Mammary epithelial cell (primary cell): ENCODE results near the gene HSPA1B.

Experiments used
- EZH2 ChIP-seq: IDR thresholded peaks from 2 replicates; pipeline ENCODE4 v1.6.1; 2012; ENCODE audit warnings: low read length, inconsistent platforms, borderline replicate concordance
- TF ChIP-seq, protein P1 (sequence below), 2 donors: IDR thresholded peaks in 1 of 2; conservative IDR thresholded peaks in 1 of 2; 2 replicates each; pipeline ENCODE4 v1.5.1; 2011 to 2012; ENCODE audit warnings: inconsistent platforms in 2 of 2, low read length in 2 of 2, mild to moderate bottlenecking in 2 of 2, control low read depth in 1 of 2, low read depth in 1 of 2; ENCODE audit not compliant: insufficient read depth in 1 of 2; ENCODE audit errors: extremely low read depth in 1 of 2

DNA sequence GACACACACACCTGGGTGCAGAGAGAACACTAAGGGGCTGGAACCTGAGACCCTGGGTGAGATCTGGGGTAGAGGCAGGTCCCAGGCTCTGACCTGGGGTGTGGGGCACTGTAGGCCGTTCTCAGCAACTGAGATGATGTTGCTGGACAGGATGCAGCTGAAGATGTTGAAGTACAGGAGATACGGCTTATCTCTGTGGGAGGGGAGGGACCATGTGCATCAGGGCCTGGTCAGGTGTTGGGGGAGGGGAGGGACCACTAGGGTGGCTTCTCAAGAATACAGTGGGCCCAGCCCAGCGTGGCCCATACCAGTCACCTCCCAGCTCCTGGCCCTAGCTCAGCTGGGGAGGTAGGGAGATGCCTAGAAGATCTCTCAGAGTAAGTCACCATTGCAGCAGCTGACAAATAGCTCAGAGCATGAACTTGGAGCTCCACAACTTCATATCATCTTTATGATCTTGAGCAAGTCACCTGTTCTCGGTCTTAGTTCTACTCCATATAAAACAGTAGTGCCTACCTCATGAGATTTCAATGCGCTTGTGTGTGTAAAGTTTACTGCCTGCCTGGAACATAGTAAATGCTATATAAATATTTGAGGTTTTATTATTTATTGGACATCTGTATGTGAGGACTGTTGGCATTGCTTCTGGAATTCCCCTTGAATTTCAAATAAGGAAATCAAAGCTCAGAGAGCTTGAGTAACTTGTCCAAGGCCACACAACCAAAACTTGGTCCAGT, 47.5 kb downstream of the HSPA1B start:
- TF ChIP-seq, protein P1, sequence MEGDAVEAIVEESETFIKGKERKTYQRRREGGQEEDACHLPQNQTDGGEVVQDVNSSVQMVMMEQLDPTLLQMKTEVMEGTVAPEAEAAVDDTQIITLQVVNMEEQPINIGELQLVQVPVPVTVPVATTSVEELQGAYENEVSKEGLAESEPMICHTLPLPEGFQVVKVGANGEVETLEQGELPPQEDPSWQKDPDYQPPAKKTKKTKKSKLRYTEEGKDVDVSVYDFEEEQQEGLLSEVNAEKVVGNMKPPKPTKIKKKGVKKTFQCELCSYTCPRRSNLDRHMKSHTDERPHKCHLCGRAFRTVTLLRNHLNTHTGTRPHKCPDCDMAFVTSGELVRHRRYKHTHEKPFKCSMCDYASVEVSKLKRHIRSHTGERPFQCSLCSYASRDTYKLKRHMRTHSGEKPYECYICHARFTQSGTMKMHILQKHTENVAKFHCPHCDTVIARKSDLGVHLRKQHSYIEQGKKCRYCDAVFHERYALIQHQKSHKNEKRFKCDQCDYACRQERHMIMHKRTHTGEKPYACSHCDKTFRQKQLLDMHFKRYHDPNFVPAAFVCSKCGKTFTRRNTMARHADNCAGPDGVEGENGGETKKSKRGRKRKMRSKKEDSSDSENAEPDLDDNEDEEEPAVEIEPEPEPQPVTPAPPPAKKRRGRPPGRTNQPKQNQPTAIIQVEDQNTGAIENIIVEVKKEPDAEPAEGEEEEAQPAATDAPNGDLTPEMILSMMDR (conservative IDR thresholded peaks at IDR 0.05 in 1 of 2, IDR thresholded peaks at IDR 0.05 in 1 of 2; ENCODE audit: extremely low read depth in 1 of 2, insufficient read depth in 1 of 2, low read depth in 1 of 2, low read length in 2 of 2): no peak
- TF ChIP-seq EZH2: no peak
